GM21526 (cell line): ENCODE results near the gene LRRC8E.

ENCODE experiments used
- ATAC-seq: cut with Tn5 transposase; IDR thresholded peaks from one replicate; pipeline ENCODE4 v1.9.1; 2021; ENCODE audit warnings: moderate library complexity; ENCODE audit not compliant: unreplicated experiment, low FRiP score

The LRRC8E gene

GRCh38 chr19:7888145-7888825 is at the start of gene LRRC8E:
LRRC8E (plus strand) TSS chr19:7888510; CDS start chr19:7895604, 7,094 bp downstream.
- ATAC-seq: no peak

GRCh38 chr19:7839476-7839875 is 48.8 kb upstream of the LRRC8E start:
- no peak for ATAC-seq

- no peak for ATAC-seq
Measured at GRCh38 chr19:7840629-7841028, 47.7 kb upstream of the LRRC8E start.

GRCh38 chr19:7841751-7842660 is 46.3 kb upstream of the LRRC8E start:
- ATAC-seq: no peak

- ATAC-seq: no peak
Measured at GRCh38 chr19:7842661-7843294, 45.5 kb upstream of the LRRC8E start.

- no peak for ATAC-seq
Measured at GRCh38 chr19:7843521-7843920, 44.8 kb upstream of the LRRC8E start.

- ATAC-seq: no peak
Measured at GRCh38 chr19:7844405-7844804, 43.9 kb upstream of the LRRC8E start.

GRCh38 chr19:7844951-7845350 is 43.4 kb upstream of the LRRC8E start:
- no peak for ATAC-seq

- ATAC-seq: no peak
Measured at GRCh38 chr19:7845390-7846154, 42.7 kb upstream of the LRRC8E start.

- no peak for ATAC-seq
Measured at GRCh38 chr19:7846155-7846646, 42.1 kb upstream of the LRRC8E start.

GRCh38 chr19:7847664-7848063 is 40.6 kb upstream of the LRRC8E start:
- ATAC-seq: no peak

GRCh38 chr19:7848779-7849457 is 39.4 kb upstream of the LRRC8E start:
- ATAC-seq: no peak

- ATAC-seq: no peak
Measured at GRCh38 chr19:7849631-7849999, 38.7 kb upstream of the LRRC8E start.

GRCh38 chr19:7850000-7850813 is 38.1 kb upstream of the LRRC8E start:
- no peak for ATAC-seq

GRCh38 chr19:7850945-7851622 is 37.2 kb upstream of the LRRC8E start:
- no peak for ATAC-seq

GRCh38 chr19:7851623-7852500 is 36.4 kb upstream of the LRRC8E start:
- no peak for ATAC-seq
